Neural progenitor cell (in vitro differentiated cells): ENCODE data around the gene CDAN1. TPM values are rescaled to one million over a fixed set of nuclear protein-coding genes. Genes with fewer than 3 reads are reported as not detected.

Experiments
- DNase-seq: peaks from one replicate; pipeline ENCODE4 v3.0.0-alpha.2; 2016; ENCODE audit warnings: low spot score
- H2AFZ ChIP-seq: fragments of 200-600 bp; sonication (generic); replicated peaks from 2 replicates; pipeline ENCODE4 v1.6.1; 2016; ENCODE audit warnings: antibody characterized with exemption
- H3F3A ChIP-seq: fragments of 200-600 bp; sonication (generic); 2 replicates; pipeline ENCODE4 v1.6.1; 2016; ENCODE audit warnings: antibody characterized with exemption, low read depth
- H3K27ac ChIP-seq: fragments of 200-600 bp; sonication (generic); 2 replicates; pipeline ENCODE4 v1.5.1; 2016; ENCODE audit warnings: mild to moderate bottlenecking
- H3K27me3 ChIP-seq: fragments of 200-600 bp; sonication (generic); 2 replicates; pipeline ENCODE4 v1.6.1; 2016; ENCODE audit warnings: mild to moderate bottlenecking, moderate library complexity
- H3K36me3 ChIP-seq: fragments of 200-600 bp; sonication (generic); 2 replicates; pipeline ENCODE4 v1.5.1; 2016
- H3K4me1 ChIP-seq: fragments of 200-600 bp; sonication (generic); 2 replicates; pipeline ENCODE4 v1.6.1; 2016; ENCODE audit warnings: mixed run types
- H3K4me2 ChIP-seq: fragments of 200-600 bp; sonication (generic); 2 replicates; pipeline ENCODE4 v1.6.1; 2016
- H3K4me3 ChIP-seq: fragments of 200-600 bp; sonication (generic); 2 replicates; pipeline ENCODE4 v1.5.1; 2016
- H3K79me2 ChIP-seq: fragments of 200-600 bp; sonication (generic); 2 replicates; pipeline ENCODE4 v1.6.1; 2016; ENCODE audit warnings: low read depth
- H3K9ac ChIP-seq: fragments of 200-600 bp; sonication (generic); 2 replicates; pipeline ENCODE4 v1.6.1; 2016
- H3K9me3 ChIP-seq: fragments of 200-600 bp; sonication (generic); 2 replicates; pipeline ENCODE4 v1.5.1; 2016; ENCODE audit warnings: low read depth
- H4K20me1 ChIP-seq: fragments of 200-600 bp; sonication (generic); 2 replicates; pipeline ENCODE4 v1.6.1; 2016; ENCODE audit warnings: low read depth
- H3K27ac Mint-ChIP-seq: 3 replicates; pipeline ENCODE4 v1.8.0; 2021; ENCODE audit warnings: mixed read lengths
- H3K27me3 Mint-ChIP-seq: 2 replicates; pipeline ENCODE4 v1.8.0; 2022; ENCODE audit warnings: low read depth, mild to moderate bottlenecking, inconsistent platforms, moderate library complexity, mixed read lengths; ENCODE audit not compliant: insufficient read depth
- H3K36me3 Mint-ChIP-seq: 3 replicates; pipeline ENCODE4 v1.8.0; 2021; ENCODE audit warnings: mixed read lengths
- H3K4me1 Mint-ChIP-seq: 3 replicates; pipeline ENCODE4 v1.8.0; 2021; ENCODE audit warnings: mixed read lengths
- H3K4me3 Mint-ChIP-seq: 3 replicates; pipeline ENCODE4 v1.8.0; 2021; ENCODE audit warnings: mild to moderate bottlenecking, moderate library complexity, mixed read lengths
- H3K9me3 Mint-ChIP-seq: 3 replicates; pipeline ENCODE4 v1.8.0; 2020; ENCODE audit warnings: mixed read lengths
- EZH2 ChIP-seq: fragments of 200-600 bp; sonication (generic); IDR thresholded peaks from 2 replicates; pipeline ENCODE4 v1.6.1; 2017; ENCODE audit warnings: antibody characterized with exemption, mild to moderate bottlenecking, moderate library complexity
- EZH2phosphoT487 ChIP-seq: fragments of 200-600 bp; sonication (generic); IDR thresholded peaks from 2 replicates; pipeline ENCODE4 v1.6.1; 2017; ENCODE audit warnings: antibody characterized with exemption
- total RNA-seq: library from RNA; depleted of rRNA; stranded (reverse); fragments of >200 nt; gene quantifications from 2 replicates; pipeline ENCODE4 v1.2.3, GENCODE V29; 2015; ENCODE audit warnings: low replicate concordance
- TF ChIP-seq, protein P1 (sequence below): fragments of 200-600 bp; sonication (generic); IDR thresholded peaks from 2 replicates; pipeline ENCODE4 v1.5.1; 2017; ENCODE audit warnings: antibody characterized with exemption, mild to moderate bottlenecking

The CDAN1 gene
- total RNA-seq, 1 donor from 2014 or later: 20.2 TPM

DNA sequence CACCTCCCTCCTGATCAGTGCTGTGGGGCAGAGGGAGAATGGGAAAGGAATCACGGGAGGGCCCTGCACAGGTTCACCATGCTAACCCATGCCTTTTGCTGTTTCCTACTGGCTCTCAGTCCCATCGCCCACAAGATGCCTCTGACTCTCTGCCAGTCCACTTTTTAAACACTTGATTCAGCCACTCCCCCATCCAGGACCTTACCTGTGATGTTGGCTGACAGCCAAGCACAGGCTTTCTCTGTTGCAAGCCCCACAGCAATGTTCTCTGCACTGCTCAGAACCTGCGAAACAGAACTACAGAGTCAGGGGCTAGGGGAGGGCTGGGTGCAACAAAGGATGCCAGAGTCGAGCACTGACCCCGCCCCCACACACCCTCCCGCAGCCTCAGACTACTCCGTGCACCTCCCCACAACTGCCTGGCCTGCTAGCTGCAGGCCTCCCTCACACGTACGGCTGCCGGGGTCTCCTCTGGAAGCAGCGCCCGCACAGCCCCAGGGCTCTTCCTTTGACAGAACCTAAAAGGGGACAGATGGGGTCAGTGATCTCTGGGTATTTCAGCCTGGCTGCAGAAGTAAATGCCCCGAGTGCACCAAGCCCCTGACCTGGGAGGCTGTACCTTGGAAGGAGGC is 9.1 kb downstream of the CDAN1 start:
- no peak overlapping the region for H3K4me2 ChIP-seq
- Mint-ChIP-seq H3K9me3 (no peaks in the 10 kb centered on the region), H3K4me3 (no peak overlapping the region), H3K36me3 (peaks cover 32% of the 10 kb centered on the region), H3K27me3 (peaks cover 8% of the 10 kb centered on the region), H3K27ac (no peak overlapping the region), H3K4me1 (peaks cover 6% of the 10 kb centered on the region)
- H3K27me3 ChIP-seq: no peaks in the 10 kb centered on the region
- no peaks in the 10 kb centered on the region for H3K79me2 ChIP-seq
- H4K20me1 ChIP-seq: peaks cover 8% of the 10 kb centered on the region
- H2AFZ ChIP-seq: no peak overlapping the region
- H3K4me1 ChIP-seq: no peaks in the 10 kb centered on the region
- no peak for DNase-seq
- H3K9me3 ChIP-seq: no peaks in the 10 kb centered on the region
- peaks cover 3% of the 10 kb centered on the region for H3F3A ChIP-seq
- TF ChIP-seq EZH2 (no peak), EZH2phosphoT487 (no peak)
- TF ChIP-seq, protein P1, sequence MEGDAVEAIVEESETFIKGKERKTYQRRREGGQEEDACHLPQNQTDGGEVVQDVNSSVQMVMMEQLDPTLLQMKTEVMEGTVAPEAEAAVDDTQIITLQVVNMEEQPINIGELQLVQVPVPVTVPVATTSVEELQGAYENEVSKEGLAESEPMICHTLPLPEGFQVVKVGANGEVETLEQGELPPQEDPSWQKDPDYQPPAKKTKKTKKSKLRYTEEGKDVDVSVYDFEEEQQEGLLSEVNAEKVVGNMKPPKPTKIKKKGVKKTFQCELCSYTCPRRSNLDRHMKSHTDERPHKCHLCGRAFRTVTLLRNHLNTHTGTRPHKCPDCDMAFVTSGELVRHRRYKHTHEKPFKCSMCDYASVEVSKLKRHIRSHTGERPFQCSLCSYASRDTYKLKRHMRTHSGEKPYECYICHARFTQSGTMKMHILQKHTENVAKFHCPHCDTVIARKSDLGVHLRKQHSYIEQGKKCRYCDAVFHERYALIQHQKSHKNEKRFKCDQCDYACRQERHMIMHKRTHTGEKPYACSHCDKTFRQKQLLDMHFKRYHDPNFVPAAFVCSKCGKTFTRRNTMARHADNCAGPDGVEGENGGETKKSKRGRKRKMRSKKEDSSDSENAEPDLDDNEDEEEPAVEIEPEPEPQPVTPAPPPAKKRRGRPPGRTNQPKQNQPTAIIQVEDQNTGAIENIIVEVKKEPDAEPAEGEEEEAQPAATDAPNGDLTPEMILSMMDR: no peak
- H3K4me3 ChIP-seq: no peak overlapping the region
- H3K36me3 ChIP-seq: no peaks in the 10 kb centered on the region
- H3K9ac ChIP-seq: no peak overlapping the region
- H3K27ac ChIP-seq: no peak overlapping the region

DNA sequence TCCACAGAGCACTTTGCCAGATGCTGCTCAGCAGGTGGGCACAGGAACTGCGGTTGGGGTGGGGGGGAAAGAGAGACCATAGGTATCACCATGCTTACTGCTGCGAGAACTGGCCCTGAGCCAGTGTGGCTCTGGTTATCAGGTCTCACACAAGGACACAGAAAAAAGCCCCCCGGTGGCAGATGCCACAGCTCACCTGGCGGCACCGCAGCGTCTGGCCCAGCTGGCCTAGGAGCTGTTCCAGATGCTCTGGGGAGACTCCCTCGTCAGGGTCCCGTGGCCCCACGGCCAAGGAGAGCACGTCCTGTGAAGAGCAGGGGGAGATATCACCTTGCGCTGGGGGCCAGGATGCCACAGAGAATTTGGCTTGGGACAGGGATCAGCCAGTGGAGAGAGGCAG is 10.8 kb downstream of the CDAN1 start:
- no peaks in the 10 kb centered on the region for H3K4me1 ChIP-seq
- no peaks in the 10 kb centered on the region for H3K79me2 ChIP-seq
- TF ChIP-seq, protein P1: no peak
- TF ChIP-seq EZH2 (no peak), EZH2phosphoT487 (no peak)
- no peak overlapping the region for H3K9ac ChIP-seq
- H3K27me3 ChIP-seq: no peaks in the 10 kb centered on the region
- H3K9me3 ChIP-seq: no peaks in the 10 kb centered on the region
- Mint-ChIP-seq H3K4me3 (no peak overlapping the region), H3K27ac (no peak overlapping the region), H3K4me1 (peaks cover 10% of the 10 kb centered on the region), H3K27me3 (peaks cover 9% of the 10 kb centered on the region), H3K36me3 (peaks cover 26% of the 10 kb centered on the region), H3K9me3 (no peaks in the 10 kb centered on the region)
- no peak overlapping the region for H3K4me3 ChIP-seq
- no peaks in the 10 kb centered on the region for H4K20me1 ChIP-seq
- H2AFZ ChIP-seq: no peak overlapping the region
- no peak overlapping the region for H3K4me2 ChIP-seq
- DNase-seq: no peak
- no peaks in the 10 kb centered on the region for H3K36me3 ChIP-seq
- no peak overlapping the region for H3K27ac ChIP-seq
- H3F3A ChIP-seq: no peaks in the 10 kb centered on the region

DNA sequence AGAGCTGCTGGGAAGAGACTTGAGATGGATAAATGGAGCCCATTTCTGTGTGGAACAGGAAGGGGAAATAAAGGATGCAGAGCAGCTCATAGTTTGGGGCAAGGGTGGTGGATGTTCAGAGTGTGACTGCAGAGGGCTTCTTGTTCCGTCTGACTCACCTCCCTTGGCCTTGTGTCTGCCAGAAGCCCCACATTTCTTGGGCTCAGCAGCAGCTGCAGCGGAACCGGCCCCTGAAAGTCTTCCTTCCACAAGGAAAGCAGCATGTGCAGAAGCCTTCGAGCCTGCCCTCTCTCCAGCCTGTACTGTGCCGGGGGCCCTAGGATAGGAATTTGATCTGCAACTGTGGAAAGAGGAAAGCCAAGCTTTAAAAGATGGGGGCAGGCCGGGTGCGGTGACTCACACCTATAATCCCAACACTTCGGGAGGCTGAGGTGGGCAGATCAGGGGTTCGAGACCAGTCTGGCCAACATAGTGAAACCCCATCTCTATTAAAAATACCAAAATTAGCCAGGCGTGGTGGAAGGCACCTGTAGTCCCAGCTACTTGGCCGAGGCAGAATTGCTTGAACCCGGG is 11.5 kb downstream of the CDAN1 start:
- H3K36me3 ChIP-seq: no peaks in the 10 kb centered on the region
- Mint-ChIP-seq H3K4me3 (no peak overlapping the region), H3K27me3 (peaks cover 8% of the 10 kb centered on the region), H3K4me1 (peaks cover 8% of the 10 kb centered on the region), H3K27ac (no peak overlapping the region), H3K36me3 (peaks cover 26% of the 10 kb centered on the region), H3K9me3 (no peaks in the 10 kb centered on the region)
- H2AFZ ChIP-seq: no peak overlapping the region
- H3K27ac ChIP-seq: no peak overlapping the region
- no peaks in the 10 kb centered on the region for H3K79me2 ChIP-seq
- no peaks in the 10 kb centered on the region for H3K27me3 ChIP-seq
- H3K9ac ChIP-seq: no peak overlapping the region
- H3K4me1 ChIP-seq: no peaks in the 10 kb centered on the region
- H3F3A ChIP-seq: no peaks in the 10 kb centered on the region
- TF ChIP-seq EZH2phosphoT487 (no peak), EZH2 (no peak)
- TF ChIP-seq, protein P1: no peak
- H3K9me3 ChIP-seq: no peaks in the 10 kb centered on the region
- H4K20me1 ChIP-seq: no peaks in the 10 kb centered on the region
- no peak overlapping the region for H3K4me2 ChIP-seq
- no peak overlapping the region for H3K4me3 ChIP-seq
- DNase-seq: no peak
